SH-SY5Y (cell line): ENCODE results near the gene FBXL4.

Source experiments
- GATA2 ChIP-seq: IDR thresholded peaks from 2 replicates; pipeline ENCODE4 v1.6.1; 2011; ENCODE audit warnings: mild to moderate bottlenecking, low read depth, low read length
- GATA3 ChIP-seq: IDR thresholded peaks from 2 replicates; pipeline ENCODE4 v1.6.1; 2011; ENCODE audit warnings: low read depth, mild to moderate bottlenecking, low read length, moderate library complexity

Gene FBXL4

GRCh38 chr6:98928688-98929087 lies 19.1 kb downstream of the FBXL4 start:
- no peak for TF ChIP-seq GATA2
- no peak for TF ChIP-seq GATA3

- TF ChIP-seq GATA3, result no peak
- TF ChIP-seq GATA2, result no peak
Observed at GRCh38 chr6:98927534-98927933, 20.2 kb downstream of the FBXL4 start.

- TF ChIP-seq GATA3, result no peak
- TF ChIP-seq GATA2, result no peak
Observed at GRCh38 chr6:98925831-98926230, 21.9 kb downstream of the FBXL4 start.

- TF ChIP-seq GATA3 (no peak), GATA2 (peak; percentile 54)
Observed at GRCh38 chr6:98924647-98925046, 23.1 kb downstream of the FBXL4 start.

- TF ChIP-seq GATA3, result no peak
- no peak for TF ChIP-seq GATA2
Observed at GRCh38 chr6:98920904-98921431, 26.8 kb downstream of the FBXL4 start.

- no peak for TF ChIP-seq GATA2
Observed at GRCh38 chr6:98909236-98909635, 38.5 kb downstream of the FBXL4 start.

GRCh38 chr6:98905759-98906158 lies 42.0 kb downstream of the FBXL4 start:
- TF ChIP-seq GATA3 (no peak), GATA2 (no peak)

- TF ChIP-seq GATA2, result no peak
- no peak for TF ChIP-seq GATA3
Observed at GRCh38 chr6:98904096-98904495, 43.6 kb downstream of the FBXL4 start.

- TF ChIP-seq GATA2, result no peak
- TF ChIP-seq GATA3, result no peak
Observed at GRCh38 chr6:98900706-98901105, 47.0 kb downstream of the FBXL4 start.

GRCh38 chr6:98894810-98895209 lies 52.9 kb downstream of the FBXL4 start:
- TF ChIP-seq GATA2, result no peak
- TF ChIP-seq GATA3, result no peak

GRCh38 chr6:98887650-98888049 lies 60.1 kb downstream of the FBXL4 start:
- no peak for TF ChIP-seq GATA3
- TF ChIP-seq GATA2, result no peak

- TF ChIP-seq GATA3 (no peak), GATA2 (no peak)
Observed at GRCh38 chr6:98885330-98885729, 62.4 kb downstream of the FBXL4 start.

- TF ChIP-seq GATA2, result no peak
- no peak for TF ChIP-seq GATA3
Observed at GRCh38 chr6:98880486-98880885, 67.3 kb downstream of the FBXL4 start.

GRCh38 chr6:98877250-98877649 lies 70.5 kb downstream of the FBXL4 start:
- TF ChIP-seq GATA3, result no peak
- TF ChIP-seq GATA2, result no peak

- no peak for TF ChIP-seq GATA2
- no peak for TF ChIP-seq GATA3
Observed at GRCh38 chr6:98875375-98875774, 72.4 kb downstream of the FBXL4 start.

- TF ChIP-seq GATA2 (no peak), GATA3 (no peak)
Observed at GRCh38 chr6:98871821-98872220, 75.9 kb downstream of the FBXL4 start.
